Measurements from ENCODE around the gene TNP2. TPM values are rescaled to one million over a fixed set of nuclear protein-coding genes. Genes with fewer than 3 reads are reported as not detected.

Gene TNP2
- polyA plus RNA-seq, 1 of the 3 experiments (the other 2 are of a cell fraction) = not detected

GRCh38 chr16:11235703-11235991, 33.5 kb downstream of the TNP2 start:
- no peak overlapping the region for H2AFZ ChIP-seq (ENCODE audit: low read depth)
- H3F3A ChIP-seq (replicated peaks; ENCODE audit: insufficient read depth) = no peaks in the 10 kb centered on the region
- WGBS (ENCODE audit: low lambda C conversion rate) = 94% methylated on average over 5 of the region's 5 CpGs
- TF ChIP-seq ZBTB33 (IDR thresholded peaks at IDR 0.05; ENCODE audit: borderline replicate concordance, low read depth) (no peak), PBX3 (IDR thresholded peaks at IDR 0.05) (no peak)
- H3K9ac ChIP-seq = no peak overlapping the region
- no peaks in the 10 kb centered on the region for H3K9me2 ChIP-seq
- ChIA-PET POLR2A (no interaction called here), CTCF (interaction anchor here (1.5 kb wide), 1 partner anchor 20 kb away, joined by 6 read pairs; the partner anchor contains the start of gene SOCS1)
- no peaks in the 10 kb centered on the region for H3K9me3 ChIP-seq
- no peaks in the 10 kb centered on the region; a peak in 1 of 4 replicates for H3K4me1 ChIP-seq (ENCODE audit: control insufficient read depth in 1 of 2, insufficient read depth in 2 of 2, low read depth in 1 of 2, low read length in 1 of 2)
- no peak for DNase-seq
- H3K4me3 ChIP-seq (ENCODE audit: low read depth in 2 of 2, low read length in 1 of 2) = no peak overlapping the region
- no peak overlapping the region for H3K27ac ChIP-seq (ENCODE audit: low read depth in 2 of 2, low read length in 1 of 2)
- H3K79me2 ChIP-seq (ENCODE audit: insufficient read depth) = no peaks in the 10 kb centered on the region
- no peaks in the 10 kb centered on the region for H4K20me1 ChIP-seq (ENCODE audit: insufficient read depth)
- no peak overlapping the region for H3K4me2 ChIP-seq
- no peaks in the 10 kb centered on the region for H3K36me3 ChIP-seq (replicated peaks in 1 of 2; ENCODE audit: control insufficient read depth in 1 of 2, insufficient read depth in 2 of 2, low read length in 1 of 2)
- no peaks in the 10 kb centered on the region for H3K27me3 ChIP-seq (ENCODE audit: insufficient read depth)

DNA sequence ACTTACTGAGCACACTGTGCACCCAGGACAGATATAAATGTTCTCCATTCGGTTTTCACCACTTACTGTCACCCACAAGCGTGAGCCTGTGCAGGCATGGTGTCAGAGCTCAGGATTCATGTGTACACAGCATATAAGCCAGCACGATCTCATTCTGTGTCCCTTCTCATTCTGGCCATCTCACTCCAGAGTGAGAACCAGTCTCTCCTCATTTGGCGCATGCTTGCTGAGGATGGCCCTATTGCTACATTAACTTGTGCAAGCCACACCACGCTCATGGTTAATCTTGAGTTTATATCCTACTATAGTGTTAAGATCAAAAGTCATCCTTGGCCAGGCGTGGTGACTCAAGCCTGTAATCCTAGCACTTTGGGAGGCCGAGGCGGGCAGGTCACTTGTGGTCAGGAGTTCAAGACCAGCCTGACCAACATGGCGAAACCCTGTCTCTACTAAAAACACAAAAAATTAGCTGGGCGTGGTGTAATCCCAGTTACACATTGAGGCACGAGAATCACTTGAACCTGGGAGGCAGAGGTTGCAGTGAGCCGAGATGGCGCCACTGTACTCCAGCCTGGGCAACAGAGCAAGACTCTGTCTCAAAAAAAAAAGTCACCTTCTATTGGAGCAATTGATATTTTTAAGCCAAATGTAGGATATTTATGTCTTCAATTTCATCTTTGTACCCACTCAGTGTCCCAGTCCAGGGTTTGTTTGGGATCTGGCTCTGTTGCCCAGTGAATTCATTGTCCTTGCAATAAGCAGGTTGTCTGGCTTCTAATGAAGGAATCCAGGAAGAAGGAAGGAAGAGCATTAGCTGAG, 34.0 kb downstream of the TNP2 start:
- H3K9me2 ChIP-seq = no peaks in the 10 kb centered on the region
- H3K4me1 ChIP-seq (ENCODE audit: control insufficient read depth in 1 of 2, insufficient read depth in 2 of 2, low read depth in 1 of 2, low read length in 1 of 2) = peaks cover 0 to under 1% of the 10 kb centered on the region in 2 experiments; a peak in 1 of 4 replicates
- 94% methylated on average over 13 of the region's 13 CpGs for WGBS (ENCODE audit: low lambda C conversion rate)
- no peak overlapping the region for H3K9ac ChIP-seq
- H3K79me2 ChIP-seq (ENCODE audit: insufficient read depth) = no peaks in the 10 kb centered on the region
- TF ChIP-seq ELF1 (IDR thresholded peaks at IDR 0.05) (no peak), POLR2AphosphoS5 (IDR thresholded peaks at IDR 0.05; ENCODE audit: low read depth, low read length) (no peak)
- H3K27ac ChIP-seq (ENCODE audit: low read depth in 2 of 2, low read length in 1 of 2) = no peak overlapping the region
- no peaks in the 10 kb centered on the region for H3K27me3 ChIP-seq (ENCODE audit: insufficient read depth)
- H2AFZ ChIP-seq (ENCODE audit: low read depth) = no peak overlapping the region
- no peaks in the 10 kb centered on the region for H3K9me3 ChIP-seq
- no peak overlapping the region for H3K4me2 ChIP-seq
- no peaks in the 10 kb centered on the region for H3F3A ChIP-seq (replicated peaks; ENCODE audit: insufficient read depth)
- CTCF ChIA-PET = interaction anchor here (1.5 kb wide), 1 partner anchor 20 kb away, joined by 6 read pairs; the partner anchor contains the start of gene SOCS1
- no peaks in the 10 kb centered on the region for H3K36me3 ChIP-seq (replicated peaks in 1 of 2; ENCODE audit: control insufficient read depth in 1 of 2, insufficient read depth in 2 of 2, low read length in 1 of 2)
- no peak for DNase-seq
- POLR2A ChIA-PET = no interaction called here
- H3K4me3 ChIP-seq (ENCODE audit: low read depth in 2 of 2, low read length in 1 of 2) = no peak overlapping the region
- H4K20me1 ChIP-seq (ENCODE audit: insufficient read depth) = no peaks in the 10 kb centered on the region

DNA sequence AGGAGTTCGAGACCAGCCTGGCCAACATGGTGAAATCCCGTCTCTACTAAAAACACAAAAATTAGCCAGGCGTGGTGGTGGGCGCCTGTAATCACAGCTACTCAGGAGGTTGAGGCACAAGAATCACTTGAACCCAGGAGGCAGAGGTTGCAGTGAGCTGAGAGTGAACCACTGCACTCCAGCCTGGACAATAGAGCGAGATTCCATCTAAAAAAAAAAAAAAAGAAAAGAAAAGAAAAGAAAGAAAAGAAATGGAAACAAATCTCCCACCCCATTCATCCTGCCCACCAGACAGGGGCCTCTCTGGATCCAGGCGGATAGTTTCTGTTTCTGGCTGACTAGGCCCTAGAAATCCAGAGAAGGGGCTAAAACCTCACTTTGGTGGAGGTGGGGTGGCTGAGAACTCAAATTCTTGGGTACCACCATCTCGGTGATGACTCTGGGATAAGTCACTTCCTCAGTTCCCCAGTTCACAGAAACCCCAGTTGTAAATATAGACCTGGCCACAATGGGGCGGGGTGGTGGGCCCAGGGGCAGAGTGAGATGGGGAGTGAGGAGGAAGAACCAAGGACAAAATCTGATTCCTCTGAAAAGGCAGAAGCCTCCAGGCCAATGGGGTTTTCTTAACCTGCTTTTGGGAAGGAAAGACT, 35.3 kb downstream of the TNP2 start:
- H3K79me2 ChIP-seq (ENCODE audit: insufficient read depth) = no peaks in the 10 kb centered on the region
- WGBS (ENCODE audit: low lambda C conversion rate) = 86% methylated on average over 8 of the region's 8 CpGs
- H2AFZ ChIP-seq (ENCODE audit: low read depth) = no peak overlapping the region
- H3K9ac ChIP-seq = no peak overlapping the region
- H3K4me3 ChIP-seq (ENCODE audit: low read depth in 2 of 2, low read length in 1 of 2) = no peak overlapping the region
- no peak overlapping the region for H3K4me2 ChIP-seq
- H3K9me2 ChIP-seq = no peaks in the 10 kb centered on the region
- H4K20me1 ChIP-seq (ENCODE audit: insufficient read depth) = no peaks in the 10 kb centered on the region
- H3K36me3 ChIP-seq (replicated peaks in 1 of 2; ENCODE audit: control insufficient read depth in 1 of 2, insufficient read depth in 2 of 2, low read length in 1 of 2) = no peaks in the 10 kb centered on the region
- H3K27ac ChIP-seq (ENCODE audit: low read depth in 2 of 2, low read length in 1 of 2) = no peak overlapping the region
- no peaks in the 10 kb centered on the region for H3F3A ChIP-seq (replicated peaks; ENCODE audit: insufficient read depth)
- peaks cover 0 to 4% of the 10 kb centered on the region in 2 experiments; a peak in 1 of 4 replicates for H3K4me1 ChIP-seq (ENCODE audit: control insufficient read depth in 1 of 2, insufficient read depth in 2 of 2, low read depth in 1 of 2, low read length in 1 of 2)
- ChIA-PET CTCF (interaction anchor here (1.5 kb wide), 1 partner anchor 21 kb away, joined by 8 read pairs; the partner anchor contains the start of gene SOCS1), POLR2A (no interaction called here)
- H3K27me3 ChIP-seq (ENCODE audit: insufficient read depth) = no peaks in the 10 kb centered on the region
- H3K9me3 ChIP-seq = no peaks in the 10 kb centered on the region
- no peak for DNase-seq
- TF ChIP-seq, protein P1, sequence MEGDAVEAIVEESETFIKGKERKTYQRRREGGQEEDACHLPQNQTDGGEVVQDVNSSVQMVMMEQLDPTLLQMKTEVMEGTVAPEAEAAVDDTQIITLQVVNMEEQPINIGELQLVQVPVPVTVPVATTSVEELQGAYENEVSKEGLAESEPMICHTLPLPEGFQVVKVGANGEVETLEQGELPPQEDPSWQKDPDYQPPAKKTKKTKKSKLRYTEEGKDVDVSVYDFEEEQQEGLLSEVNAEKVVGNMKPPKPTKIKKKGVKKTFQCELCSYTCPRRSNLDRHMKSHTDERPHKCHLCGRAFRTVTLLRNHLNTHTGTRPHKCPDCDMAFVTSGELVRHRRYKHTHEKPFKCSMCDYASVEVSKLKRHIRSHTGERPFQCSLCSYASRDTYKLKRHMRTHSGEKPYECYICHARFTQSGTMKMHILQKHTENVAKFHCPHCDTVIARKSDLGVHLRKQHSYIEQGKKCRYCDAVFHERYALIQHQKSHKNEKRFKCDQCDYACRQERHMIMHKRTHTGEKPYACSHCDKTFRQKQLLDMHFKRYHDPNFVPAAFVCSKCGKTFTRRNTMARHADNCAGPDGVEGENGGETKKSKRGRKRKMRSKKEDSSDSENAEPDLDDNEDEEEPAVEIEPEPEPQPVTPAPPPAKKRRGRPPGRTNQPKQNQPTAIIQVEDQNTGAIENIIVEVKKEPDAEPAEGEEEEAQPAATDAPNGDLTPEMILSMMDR (IDR thresholded peaks at IDR 0.05) = no peak
- no peak for TF ChIP-seq RFX5 (IDR thresholded peaks at IDR 0.05; ENCODE audit: low read length)
- no peak for TF ChIP-seq YY1 (IDR thresholded peaks at IDR 0.05; ENCODE audit: low read depth)
- no peak for TF ChIP-seq USF2 (IDR thresholded peaks at IDR 0.05; ENCODE audit: borderline replicate concordance, low read depth, low read length)
- TF ChIP-seq SMC3 (IDR thresholded peaks at IDR 0.05; ENCODE audit: low read depth, low read length) = no peak
- no peak for TF ChIP-seq MEF2A (IDR thresholded peaks at IDR 0.05; ENCODE audit: borderline replicate concordance, low read depth)
- TF ChIP-seq NFIC (IDR thresholded peaks at IDR 0.05; ENCODE audit: borderline replicate concordance) = no peak
- no peak for TF ChIP-seq CHD2 (IDR thresholded peaks at IDR 0.05; ENCODE audit: low read length, partially characterized antibody)
- TF ChIP-seq RCOR1 (IDR thresholded peaks at IDR 0.05; ENCODE audit: low read length) = no peak
- no peak for TF ChIP-seq NRF1 (IDR thresholded peaks at IDR 0.05; ENCODE audit: low read depth, low read length)

All from SK-N-SH (cell line).